Inferior parietal cortex (tissue), 1 donor: ENCODE measurements around the gene CHAT.

Experiments used
- DNase-seq: peaks from one replicate; pipeline ENCODE4 v3.0.0-alpha.2; 2016; ENCODE audit errors: extremely low spot score

The CHAT gene

GRCh38 chr10:49688261-49688846 is 74.5 kb downstream of the CHAT start:
- no peak for DNase-seq

GRCh38 chr10:49688920-49689319 is 75.1 kb downstream of the CHAT start:
- no peak for DNase-seq

GRCh38 chr10:49689882-49690510 is 76.2 kb downstream of the CHAT start:
- no peak for DNase-seq

GRCh38 chr10:49690698-49691356 is 77.0 kb downstream of the CHAT start:
- DNase-seq, result no peak

GRCh38 chr10:49691588-49691987 is 77.8 kb downstream of the CHAT start:
- no peak for DNase-seq

- no peak for DNase-seq
Measured at GRCh38 chr10:49694466-49694865, 80.6 kb downstream of the CHAT start.

- DNase-seq, result no peak
Measured at GRCh38 chr10:49696311-49696710, 82.5 kb downstream of the CHAT start.

- no peak for DNase-seq
Measured at GRCh38 chr10:49698679-49699078, 84.8 kb downstream of the CHAT start.

GRCh38 chr10:49700211-49700610 is 86.4 kb downstream of the CHAT start:
- DNase-seq, result no peak

- DNase-seq, result no peak
Measured at GRCh38 chr10:49700997-49701396, 87.2 kb downstream of the CHAT start.

- DNase-seq, result no peak
Measured at GRCh38 chr10:49707585-49707984, 93.7 kb downstream of the CHAT start.

- DNase-seq, result no peak
Measured at GRCh38 chr10:49709934-49710333, 96.1 kb downstream of the CHAT start.

- DNase-seq, result no peak
Measured at GRCh38 chr10:49710966-49711365, 97.1 kb downstream of the CHAT start.

- DNase-seq, result no peak
Measured at GRCh38 chr10:49711481-49711880, 97.6 kb downstream of the CHAT start.

- no peak for DNase-seq
Measured at GRCh38 chr10:49713266-49713665, 99.4 kb downstream of the CHAT start.
